ENCODE data around the gene STAT3. TPM values are rescaled to one million over a fixed set of nuclear protein-coding genes. Genes with fewer than 3 reads are reported as not detected.
"Not testable (repeated sequence)": the region's sequence is repeated elsewhere in the genome, so short reads cannot be mapped to it uniquely, and the experiment has no call there.

The STAT3 gene
- total and polyA plus RNA-seq, 2 experiments from 2014 or later, result 152 to 163 TPM

DNA sequence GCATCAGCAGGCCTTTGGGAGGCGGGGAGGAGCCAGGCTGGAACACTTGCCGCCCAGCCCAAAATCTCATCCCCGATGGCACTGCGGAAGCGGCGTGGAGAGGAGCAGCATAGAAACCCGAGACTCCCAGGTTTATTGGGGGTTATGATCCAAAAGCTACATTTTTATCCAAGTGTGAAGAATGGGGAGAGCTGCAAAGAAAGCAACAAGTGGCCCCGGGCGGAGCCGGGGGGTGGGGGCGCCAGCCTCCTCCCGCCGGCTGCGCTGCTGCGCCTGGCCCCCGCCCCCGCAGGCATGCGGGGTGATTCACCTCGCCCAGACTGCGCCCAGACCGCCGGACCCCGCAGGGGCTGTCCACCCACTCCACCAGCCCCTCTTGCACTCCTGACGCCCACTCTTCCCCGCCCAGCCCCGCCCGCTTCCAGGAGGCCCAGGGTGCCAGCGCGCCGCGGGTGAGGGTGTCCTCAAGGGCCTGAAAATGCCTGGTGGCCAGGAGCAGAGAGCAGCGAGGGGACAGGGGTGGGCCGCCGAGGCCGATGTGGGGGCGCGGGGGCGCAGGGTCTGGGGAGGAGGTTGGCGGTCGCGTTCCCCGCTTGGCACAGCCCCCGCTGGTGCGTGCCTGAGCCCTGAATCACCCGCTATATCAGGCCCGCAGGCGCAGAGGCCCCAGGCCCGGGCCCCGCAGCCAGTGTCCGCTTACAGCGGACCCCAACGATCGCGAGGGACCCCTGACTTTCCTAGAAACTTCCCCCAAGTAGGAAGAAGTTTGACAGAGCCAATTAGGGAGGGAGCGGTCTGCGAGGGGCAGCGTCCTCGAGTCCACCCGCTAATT lies 33.5 kb upstream of the STAT3 start:
- peak overlapping the region; percentile 83 for H3K4me2 ChIP-seq
- no peaks in the 10 kb centered on the region for H3K36me3 ChIP-seq (replicated peaks; ENCODE audit: insufficient read depth, low read depth)
- H3K79me2 ChIP-seq, result peaks cover 36% of the 10 kb centered on the region
- peak overlapping the region; percentile 83 for H3K27ac ChIP-seq
- H3K9me3 ChIP-seq (ENCODE audit: low read depth), result no peaks in the 10 kb centered on the region
- peaks cover 9% of the 10 kb centered on the region for H4K20me1 ChIP-seq (ENCODE audit: insufficient read depth, poor library complexity, severe bottlenecking)
- no peaks in the 10 kb centered on the region for H3K27me3 ChIP-seq
- H3K9me2 ChIP-seq (replicated peaks; ENCODE audit: insufficient read depth), result no peaks in the 10 kb centered on the region
- peaks cover 16% of the 10 kb centered on the region for H3K4me1 ChIP-seq (ENCODE audit: insufficient read depth)
- peak; percentile 68 for DNase-seq (ENCODE audit: low spot score)
- WGBS (ENCODE audit: low lambda C conversion rate, missing lambda C conversion rate), result 6% methylated on average over 36 of the region's 59 CpGs
- H2AFZ ChIP-seq, result peak overlapping the region; percentile 37
- H3K4me3 ChIP-seq, result peak overlapping the region; percentile 77
- TF ChIP-seq EZH2 (IDR thresholded peaks at IDR 0.05; ENCODE audit: borderline replicate concordance) (no peak), EZH2phosphoT487 (IDR thresholded peaks at IDR 0.05; ENCODE audit: low read depth, severe bottlenecking, unreplicated experiment) (no peak), CTCF (IDR thresholded peaks at IDR 0.05; ENCODE audit: poor library complexity) (no peak)

GRCh38 chr17:42421136-42421506 lies 32.9 kb upstream of the STAT3 start:
- Histone ChIP-seq H3K4me1 (ENCODE audit: insufficient read depth) (peaks cover 16% of the 10 kb centered on the region), H4K20me1 (ENCODE audit: insufficient read depth, poor library complexity, severe bottlenecking) (peaks cover 9% of the 10 kb centered on the region), H3K4me2 (peak overlapping the region; percentile 83), H2AFZ (no peak overlapping the region), H3K36me3 (replicated peaks; ENCODE audit: insufficient read depth, low read depth) (no peaks in the 10 kb centered on the region), H3K79me2 (peaks cover 36% of the 10 kb centered on the region), H3K9me2 (replicated peaks; ENCODE audit: insufficient read depth) (no peaks in the 10 kb centered on the region), H3K4me3 (peak overlapping the region; percentile 77), H3K27me3 (no peaks in the 10 kb centered on the region), H3K9me3 (ENCODE audit: low read depth) (no peaks in the 10 kb centered on the region), H3K27ac (peak overlapping the region; percentile 16)
- 58% methylated on average over 6 of the region's 6 CpGs for WGBS (ENCODE audit: low lambda C conversion rate, missing lambda C conversion rate)
- TF ChIP-seq EZH2 (IDR thresholded peaks at IDR 0.05; ENCODE audit: borderline replicate concordance) (no peak), CTCF (IDR thresholded peaks at IDR 0.05; ENCODE audit: poor library complexity) (no peak), EZH2phosphoT487 (IDR thresholded peaks at IDR 0.05; ENCODE audit: low read depth, severe bottlenecking, unreplicated experiment) (no peak)
- no peak for DNase-seq (ENCODE audit: low spot score)

DNA sequence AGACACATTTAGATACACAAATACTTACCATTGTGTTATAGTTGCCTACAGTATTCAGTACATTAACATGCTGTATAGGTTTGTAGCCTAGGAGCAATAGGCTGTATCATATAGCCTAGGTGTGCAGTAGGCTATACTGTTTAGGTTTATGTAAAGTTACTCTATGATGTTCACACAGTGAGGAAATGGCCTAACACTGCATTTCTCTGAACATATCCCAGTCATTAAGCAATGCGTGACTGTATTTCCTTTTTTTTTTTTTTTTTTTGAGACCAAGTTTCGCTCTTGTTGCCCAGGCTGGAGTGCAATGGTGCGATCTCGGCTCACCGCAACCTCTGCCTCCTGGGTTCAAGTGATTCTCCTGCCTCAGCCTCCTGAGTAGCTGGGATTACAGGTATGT lies 29.7 kb upstream of the STAT3 start:
- not testable (repeated sequence) for H3K27ac ChIP-seq; H3K4me3 ChIP-seq; DNase-seq (ENCODE audit: low spot score); H2AFZ ChIP-seq; H3K36me3 ChIP-seq (replicated peaks; ENCODE audit: insufficient read depth, low read depth); H3K27me3 ChIP-seq; H3K9me2 ChIP-seq (replicated peaks; ENCODE audit: insufficient read depth); H3K4me2 ChIP-seq; H3K9me3 ChIP-seq (ENCODE audit: low read depth)
- peaks cover 10% of the 10 kb centered on the region for H3K4me1 ChIP-seq (ENCODE audit: insufficient read depth)
- peaks cover 48% of the 10 kb centered on the region for H3K79me2 ChIP-seq
- H4K20me1 ChIP-seq (ENCODE audit: insufficient read depth, poor library complexity, severe bottlenecking), result peaks cover 12% of the 10 kb centered on the region
- WGBS (ENCODE audit: low lambda C conversion rate, missing lambda C conversion rate), result 99% methylated on average over 5 of the region's 5 CpGs

GRCh38 chr17:42414704-42415409 lies 26.6 kb upstream of the STAT3 start:
- Histone ChIP-seq H3K27ac (no peak overlapping the region), H3K27me3 (no peaks in the 10 kb centered on the region), H2AFZ (no peak overlapping the region), H3K4me1 (ENCODE audit: insufficient read depth) (no peaks in the 10 kb centered on the region), H3K36me3 (replicated peaks; ENCODE audit: insufficient read depth, low read depth) (no peaks in the 10 kb centered on the region), H3K4me2 (no peak overlapping the region), H3K4me3 (no peak overlapping the region), H3K79me2 (peaks cover 26% of the 10 kb centered on the region), H4K20me1 (ENCODE audit: insufficient read depth, poor library complexity, severe bottlenecking) (peaks cover 6% of the 10 kb centered on the region), H3K9me3 (ENCODE audit: low read depth) (no peaks in the 10 kb centered on the region), H3K9me2 (replicated peaks; ENCODE audit: insufficient read depth) (no peaks in the 10 kb centered on the region)
- no peak for DNase-seq (ENCODE audit: low spot score)
- TF ChIP-seq EZH2 (IDR thresholded peaks at IDR 0.05; ENCODE audit: borderline replicate concordance) (no peak), EZH2phosphoT487 (IDR thresholded peaks at IDR 0.05; ENCODE audit: low read depth, severe bottlenecking, unreplicated experiment) (no peak), CTCF (IDR thresholded peaks at IDR 0.05; ENCODE audit: poor library complexity) (no peak)
- WGBS (ENCODE audit: low lambda C conversion rate, missing lambda C conversion rate), result 92% methylated on average over 5 of the region's 7 CpGs

Measured in hepatocyte (in vitro differentiated cells).